Measurements from ENCODE around the gene UFSP2. TPM values are rescaled to one million over a fixed set of nuclear protein-coding genes. Genes with fewer than 3 reads are reported as not detected.

UFSP2 gene
- polyA plus RNA-seq, 1 donor (not counting 4 experiments of a cell fraction or from before 2014, with no cell fraction given) = 41.7 TPM

DNA sequence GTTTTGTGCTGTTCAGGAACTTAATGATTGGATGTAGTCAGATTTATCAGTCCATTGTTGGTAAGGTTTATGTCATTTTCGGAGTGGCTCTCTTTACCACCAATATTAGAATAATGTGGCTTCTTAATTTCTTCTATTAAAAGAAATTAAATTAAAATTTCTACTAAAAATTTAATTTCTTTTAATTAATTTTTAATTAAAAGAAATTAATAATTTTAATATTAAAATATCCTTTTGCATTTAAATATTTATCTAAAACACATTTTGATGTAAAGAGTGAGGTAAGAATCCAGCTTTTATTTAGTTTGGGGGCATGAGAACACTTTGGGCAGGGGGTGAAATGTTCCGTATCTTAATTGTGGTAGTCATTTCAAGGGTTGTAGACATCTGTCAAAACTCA lies 15.7 kb upstream of the UFSP2 start:
- FAIRE-seq (no peak), DNase-seq (ENCODE audit: low read depth, low spot score) (no peak)
- no peaks in the 10 kb centered on the region for H3K27me3 ChIP-seq (ENCODE audit: control insufficient read depth, extremely low read depth, insufficient read depth, low read length)
- H3K4me3 ChIP-seq (ENCODE audit: control insufficient read depth in 2 of 3, extremely low read depth in 1 of 3, insufficient read depth in 2 of 3, low read depth in 1 of 3, low read length in 3 of 3) = no peak overlapping the region
- H3K4me2 ChIP-seq (ENCODE audit: control insufficient read depth, extremely low read depth, insufficient read depth, low read depth, low read length) = no peak overlapping the region
- no peak overlapping the region for H2AFZ ChIP-seq (ENCODE audit: control insufficient read depth, low read length)
- H3K27ac ChIP-seq (ENCODE audit: control insufficient read depth, insufficient read depth, low read length) = no peak overlapping the region
- H3K4me1 ChIP-seq (ENCODE audit: control insufficient read depth, extremely low read depth, insufficient read depth, low read length) = no peaks in the 10 kb centered on the region
- TF ChIP-seq EZH2 (IDR thresholded peaks at IDR 0.05; ENCODE audit: low read length) = no peak
- TF ChIP-seq, protein P1, sequence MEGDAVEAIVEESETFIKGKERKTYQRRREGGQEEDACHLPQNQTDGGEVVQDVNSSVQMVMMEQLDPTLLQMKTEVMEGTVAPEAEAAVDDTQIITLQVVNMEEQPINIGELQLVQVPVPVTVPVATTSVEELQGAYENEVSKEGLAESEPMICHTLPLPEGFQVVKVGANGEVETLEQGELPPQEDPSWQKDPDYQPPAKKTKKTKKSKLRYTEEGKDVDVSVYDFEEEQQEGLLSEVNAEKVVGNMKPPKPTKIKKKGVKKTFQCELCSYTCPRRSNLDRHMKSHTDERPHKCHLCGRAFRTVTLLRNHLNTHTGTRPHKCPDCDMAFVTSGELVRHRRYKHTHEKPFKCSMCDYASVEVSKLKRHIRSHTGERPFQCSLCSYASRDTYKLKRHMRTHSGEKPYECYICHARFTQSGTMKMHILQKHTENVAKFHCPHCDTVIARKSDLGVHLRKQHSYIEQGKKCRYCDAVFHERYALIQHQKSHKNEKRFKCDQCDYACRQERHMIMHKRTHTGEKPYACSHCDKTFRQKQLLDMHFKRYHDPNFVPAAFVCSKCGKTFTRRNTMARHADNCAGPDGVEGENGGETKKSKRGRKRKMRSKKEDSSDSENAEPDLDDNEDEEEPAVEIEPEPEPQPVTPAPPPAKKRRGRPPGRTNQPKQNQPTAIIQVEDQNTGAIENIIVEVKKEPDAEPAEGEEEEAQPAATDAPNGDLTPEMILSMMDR (optimal IDR thresholded peaks at IDR 0.05 in 1 of 3, IDR thresholded peaks at IDR 0.05 in 1 of 3, conservative IDR thresholded peaks at IDR 0.05 in 1 of 3; ENCODE audit: extremely low read depth in 1 of 3, insufficient read depth in 2 of 3, low read length in 3 of 3) = no peak
- dilution Hi-C loops (cut with MboI; ENCODE audit: extremely low pct_ligation_motif_present, low sequenced_read_pairs) = no loop called here
- no peak overlapping the region for H3K9ac ChIP-seq (ENCODE audit: control insufficient read depth, extremely low read depth, insufficient read depth, low read length)
- no peaks in the 10 kb centered on the region for H3K79me2 ChIP-seq (ENCODE audit: control insufficient read depth, insufficient read depth, low read length)
- H3K9me3 ChIP-seq (ENCODE audit: control insufficient read depth, low read depth, low read length) = no peaks in the 10 kb centered on the region
- no peaks in the 10 kb centered on the region for H4K20me1 ChIP-seq (ENCODE audit: control insufficient read depth, extremely low read depth, insufficient read depth, low read length)
- no peaks in the 10 kb centered on the region for H3K36me3 ChIP-seq (ENCODE audit: control insufficient read depth in 2 of 2, extremely low read depth in 1 of 2, insufficient read depth in 2 of 2, low read length in 2 of 2)
- H3K9me1 ChIP-seq (ENCODE audit: control insufficient read depth, extremely low read depth, insufficient read depth, low read length) = no peaks in the 10 kb centered on the region

DNA sequence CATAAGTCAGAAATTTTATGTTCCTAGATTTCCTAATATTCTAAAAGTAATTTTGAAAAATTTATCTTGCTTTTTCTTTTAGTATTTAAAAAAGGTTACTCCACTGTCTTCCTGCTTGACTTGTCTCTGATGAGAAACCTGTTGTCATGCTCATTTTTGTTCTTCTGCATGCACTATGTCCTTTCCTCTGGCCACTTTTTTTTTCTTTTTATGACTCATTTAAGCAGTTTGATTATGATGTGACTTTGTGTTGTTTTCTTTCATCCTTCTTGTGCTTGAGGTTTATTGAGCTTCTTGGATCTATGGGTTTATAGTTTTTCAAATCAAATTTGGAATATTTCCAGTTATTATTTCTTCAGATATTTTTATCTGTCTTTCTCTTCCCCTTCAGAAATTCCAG lies 12.0 kb upstream of the UFSP2 start:
- Histone ChIP-seq H3K27me3 (ENCODE audit: control insufficient read depth, extremely low read depth, insufficient read depth, low read length) (no peaks in the 10 kb centered on the region), H3K27ac (ENCODE audit: control insufficient read depth, insufficient read depth, low read length) (no peak overlapping the region), H3K36me3 (ENCODE audit: control insufficient read depth in 2 of 2, extremely low read depth in 1 of 2, insufficient read depth in 2 of 2, low read length in 2 of 2) (no peaks in the 10 kb centered on the region), H3K9me1 (ENCODE audit: control insufficient read depth, extremely low read depth, insufficient read depth, low read length) (no peaks in the 10 kb centered on the region), H3K79me2 (ENCODE audit: control insufficient read depth, insufficient read depth, low read length) (no peaks in the 10 kb centered on the region), H3K9ac (ENCODE audit: control insufficient read depth, extremely low read depth, insufficient read depth, low read length) (no peak overlapping the region), H3K4me3 (ENCODE audit: control insufficient read depth in 2 of 3, extremely low read depth in 1 of 3, insufficient read depth in 2 of 3, low read depth in 1 of 3, low read length in 3 of 3) (no peak overlapping the region), H3K4me2 (ENCODE audit: control insufficient read depth, extremely low read depth, insufficient read depth, low read depth, low read length) (no peak overlapping the region), H3K4me1 (ENCODE audit: control insufficient read depth, extremely low read depth, insufficient read depth, low read length) (no peaks in the 10 kb centered on the region), H4K20me1 (ENCODE audit: control insufficient read depth, extremely low read depth, insufficient read depth, low read length) (no peaks in the 10 kb centered on the region), H2AFZ (ENCODE audit: control insufficient read depth, low read length) (no peak overlapping the region), H3K9me3 (ENCODE audit: control insufficient read depth, low read depth, low read length) (no peaks in the 10 kb centered on the region)
- FAIRE-seq (no peak), DNase-seq (ENCODE audit: low read depth, low spot score) (no peak)
- dilution Hi-C loops (cut with MboI; ENCODE audit: extremely low pct_ligation_motif_present, low sequenced_read_pairs) = no loop called here
- no peak for TF ChIP-seq EZH2 (IDR thresholded peaks at IDR 0.05; ENCODE audit: low read length)
- TF ChIP-seq, protein P1 (optimal IDR thresholded peaks at IDR 0.05 in 1 of 3, IDR thresholded peaks at IDR 0.05 in 1 of 3, conservative IDR thresholded peaks at IDR 0.05 in 1 of 3; ENCODE audit: extremely low read depth in 1 of 3, insufficient read depth in 2 of 3, low read length in 3 of 3) = no peak

Measured in keratinocyte (primary cell).